Suprapubic skin (tissue), 4 donors: ENCODE results near the gene SIRPA. TPM values are rescaled to one million over a fixed set of nuclear protein-coding genes. Genes with fewer than 3 reads are reported as not detected.
A peak's percentile ranks its signal among the peaks of the same experiment; 100 is the strongest.

Experiments used
- DNase-seq, 2 donors: peaks; one replicate each; pipeline ENCODE4 v3.0.0-alpha.2; 2019; ENCODE audit warnings: low spot score in 2 of 2
- H3K27ac ChIP-seq: fragments of 200-600 bp; sonication (generic); one replicate; pipeline ENCODE4 v1.5.1; 2019
- H3K27me3 ChIP-seq: fragments of 200-600 bp; sonication (generic); one replicate; pipeline ENCODE4 v1.5.1; 2019
- H3K36me3 ChIP-seq: fragments of 200-600 bp; sonication (generic); one replicate; pipeline ENCODE4 v1.5.1; 2019
- H3K4me1 ChIP-seq: fragments of 200-600 bp; sonication (generic); one replicate; pipeline ENCODE4 v1.5.1; 2019
- H3K4me3 ChIP-seq: fragments of 200-600 bp; sonication (generic); one replicate; pipeline ENCODE4 v1.5.1; 2019; ENCODE audit warnings: mild to moderate bottlenecking
- H3K9me3 ChIP-seq: fragments of 200-600 bp; sonication (generic); one replicate; pipeline ENCODE4 v1.5.1; 2019
- EP300 ChIP-seq: sonication (generic); formaldehyde crosslinking; IDR thresholded peaks from one replicate; pipeline ENCODE4 v1.6.1; 2017; ENCODE audit warnings: antibody characterized with exemption
- POLR2A ChIP-seq, 2 donors: fragments of 450-650 bp; IDR thresholded peaks; one replicate each; pipeline ENCODE4 v1.6.1; 2017; ENCODE audit warnings: antibody characterized with exemption in 2 of 2, mild to moderate bottlenecking in 2 of 2, moderate library complexity in 2 of 2
- POLR2AphosphoS5 ChIP-seq, 3 donors: sonication (generic); formaldehyde crosslinking; IDR thresholded peaks; one replicate each; pipeline ENCODE4 v1.6.1; 2017; ENCODE audit warnings: antibody characterized with exemption in 3 of 3
- WGBS: methylation state at CpG from one replicate; pipeline ENCODE4 v1.1.5; 2018; 5-methylcytosine and 5-hydroxymethylcytosine counted together
- total RNA-seq, 4 donors: library from RNA; depleted of rRNA; stranded (reverse); fragments of >200 nt; gene quantifications; one replicate each; pipeline ENCODE4 v1.1.0, GENCODE V29; 2016
- TF ChIP-seq, protein P1 (sequence below), 2 donors: fragments of 200-600 bp in 1 of 2; fragments of 450-650 bp in 1 of 2; sonication (generic) in 1 of 2; IDR thresholded peaks; one replicate each; pipeline ENCODE4 v1.5.1; 2016 to 2019; ENCODE audit warnings: antibody characterized with exemption in 2 of 2, mild to moderate bottlenecking in 1 of 2, moderate library complexity in 1 of 2

The SIRPA gene
- total RNA-seq, 4 donors from 2014 or later = 30.3 to 53.3 (median 47.3) TPM

DNA sequence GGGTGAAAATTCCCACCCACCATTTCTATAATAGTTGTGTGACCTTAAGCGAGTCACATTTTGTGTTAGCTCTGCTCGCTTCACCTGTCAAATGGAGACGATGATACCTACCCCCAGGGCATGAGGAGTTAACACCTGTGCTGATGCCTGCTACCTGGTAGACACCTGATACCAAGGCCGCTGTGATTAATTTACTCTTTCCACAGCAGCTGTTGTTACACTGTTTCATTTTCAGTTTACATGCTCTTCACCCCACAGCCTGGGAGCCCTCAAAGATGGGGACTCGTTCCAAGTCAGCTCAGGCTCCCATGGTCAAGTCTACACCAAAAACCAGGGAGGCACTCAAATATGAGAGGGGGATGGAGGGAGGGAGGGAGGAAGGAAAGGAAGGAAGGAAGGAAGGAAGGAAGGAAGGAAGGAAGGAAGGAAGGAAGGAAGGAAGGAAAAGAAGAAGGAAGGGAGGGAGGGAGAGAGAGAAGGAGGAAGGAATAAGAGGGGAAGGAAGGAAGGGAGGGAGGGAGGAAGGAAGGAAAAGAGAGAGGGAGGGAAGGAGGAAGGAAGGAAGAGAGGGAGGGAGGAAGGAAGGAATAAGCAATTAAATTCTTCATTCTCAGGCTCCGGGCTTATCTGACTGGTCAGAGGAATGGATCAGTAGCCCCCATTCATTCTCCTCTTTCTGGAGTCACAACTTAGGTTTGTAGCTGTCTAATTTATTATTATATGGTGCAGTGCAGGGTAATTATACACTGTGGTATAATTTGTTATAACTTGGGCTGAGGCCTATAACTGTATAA, 57.7 kb downstream of the SIRPA start:
- Histone ChIP-seq H3K27me3 (no peaks in the 10 kb centered on the region), H3K36me3 (no peaks in the 10 kb centered on the region), H3K27ac (no peak overlapping the region), H3K4me1 (peaks cover 6% of the 10 kb centered on the region), H3K9me3 (no peaks in the 10 kb centered on the region), H3K4me3 (no peak overlapping the region)
- DNase-seq = no peak
- WGBS = 58% methylated on average over 6 of the region's 6 CpGs
- TF ChIP-seq, protein P1, sequence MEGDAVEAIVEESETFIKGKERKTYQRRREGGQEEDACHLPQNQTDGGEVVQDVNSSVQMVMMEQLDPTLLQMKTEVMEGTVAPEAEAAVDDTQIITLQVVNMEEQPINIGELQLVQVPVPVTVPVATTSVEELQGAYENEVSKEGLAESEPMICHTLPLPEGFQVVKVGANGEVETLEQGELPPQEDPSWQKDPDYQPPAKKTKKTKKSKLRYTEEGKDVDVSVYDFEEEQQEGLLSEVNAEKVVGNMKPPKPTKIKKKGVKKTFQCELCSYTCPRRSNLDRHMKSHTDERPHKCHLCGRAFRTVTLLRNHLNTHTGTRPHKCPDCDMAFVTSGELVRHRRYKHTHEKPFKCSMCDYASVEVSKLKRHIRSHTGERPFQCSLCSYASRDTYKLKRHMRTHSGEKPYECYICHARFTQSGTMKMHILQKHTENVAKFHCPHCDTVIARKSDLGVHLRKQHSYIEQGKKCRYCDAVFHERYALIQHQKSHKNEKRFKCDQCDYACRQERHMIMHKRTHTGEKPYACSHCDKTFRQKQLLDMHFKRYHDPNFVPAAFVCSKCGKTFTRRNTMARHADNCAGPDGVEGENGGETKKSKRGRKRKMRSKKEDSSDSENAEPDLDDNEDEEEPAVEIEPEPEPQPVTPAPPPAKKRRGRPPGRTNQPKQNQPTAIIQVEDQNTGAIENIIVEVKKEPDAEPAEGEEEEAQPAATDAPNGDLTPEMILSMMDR (IDR thresholded peaks at IDR 0.05) = no peak
- TF ChIP-seq POLR2A (IDR thresholded peaks at IDR 0.05) (no peak), EP300 (no peak), POLR2AphosphoS5 (IDR thresholded peaks at IDR 0.05) (no peak)

DNA sequence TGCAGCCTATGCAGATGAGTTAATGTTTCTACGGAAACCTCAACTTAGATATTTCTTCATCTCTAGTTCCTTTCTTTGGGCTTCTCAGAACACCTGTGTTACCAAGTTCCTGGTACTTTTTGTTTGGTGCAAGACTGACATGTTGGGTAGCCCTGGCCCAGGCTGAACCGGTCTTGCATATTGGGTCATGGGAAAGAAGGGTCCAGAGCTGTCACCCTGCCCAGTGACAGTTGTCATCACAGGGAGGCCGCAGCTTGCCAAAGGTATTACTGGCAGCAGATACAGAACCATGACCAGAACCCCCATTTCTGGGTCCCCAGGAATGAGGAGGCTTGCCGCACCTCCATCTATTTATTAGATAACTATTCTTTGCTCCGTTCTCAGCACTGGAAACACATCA, 58.4 kb downstream of the SIRPA start:
- Histone ChIP-seq H3K9me3 (no peaks in the 10 kb centered on the region), H3K4me3 (no peak overlapping the region), H3K36me3 (no peaks in the 10 kb centered on the region), H3K27me3 (no peaks in the 10 kb centered on the region), H3K27ac (no peak overlapping the region), H3K4me1 (peaks cover 6% of the 10 kb centered on the region)
- DNase-seq = peak in 1 of 2 donors; percentile 66
- WGBS = 94% methylated on average over 5 of the region's 5 CpGs
- TF ChIP-seq EP300 = no peak
- no peak for TF ChIP-seq POLR2AphosphoS5 (IDR thresholded peaks at IDR 0.05)
- TF ChIP-seq, protein P1 (IDR thresholded peaks at IDR 0.05) = no peak

DNA sequence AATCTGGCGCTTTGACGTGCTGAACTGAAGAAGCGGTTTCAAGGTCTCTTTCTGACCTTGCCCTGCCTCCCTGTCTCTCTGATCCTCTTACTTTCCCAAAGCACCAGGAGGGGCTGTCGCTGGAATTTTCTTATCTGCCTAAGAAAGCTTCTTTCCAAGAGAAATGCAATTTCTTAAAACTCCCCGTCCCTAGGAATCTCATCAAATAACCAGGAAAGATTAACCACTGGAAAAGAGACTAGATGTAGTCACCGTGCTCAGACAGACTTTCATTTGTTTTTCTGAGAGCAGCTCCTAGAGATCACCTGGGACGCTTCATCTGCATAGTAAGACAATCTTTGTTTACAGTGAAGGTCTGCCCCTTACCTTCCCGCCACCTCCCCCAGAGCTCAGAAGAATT, 60.0 kb downstream of the SIRPA start:
- 80% methylated on average over 8 of the region's 8 CpGs for WGBS
- Histone ChIP-seq H3K27ac (no peak overlapping the region), H3K27me3 (no peaks in the 10 kb centered on the region), H3K9me3 (no peaks in the 10 kb centered on the region), H3K36me3 (no peaks in the 10 kb centered on the region), H3K4me3 (no peak overlapping the region), H3K4me1 (no peaks in the 10 kb centered on the region)
- no peak for TF ChIP-seq POLR2AphosphoS5 (IDR thresholded peaks at IDR 0.05)
- TF ChIP-seq EP300 = no peak
- TF ChIP-seq, protein P1 (IDR thresholded peaks at IDR 0.05) = no peak
- no peak for TF ChIP-seq POLR2A (IDR thresholded peaks at IDR 0.05)
- peak in 1 of 2 donors; percentile 37 for DNase-seq

DNA sequence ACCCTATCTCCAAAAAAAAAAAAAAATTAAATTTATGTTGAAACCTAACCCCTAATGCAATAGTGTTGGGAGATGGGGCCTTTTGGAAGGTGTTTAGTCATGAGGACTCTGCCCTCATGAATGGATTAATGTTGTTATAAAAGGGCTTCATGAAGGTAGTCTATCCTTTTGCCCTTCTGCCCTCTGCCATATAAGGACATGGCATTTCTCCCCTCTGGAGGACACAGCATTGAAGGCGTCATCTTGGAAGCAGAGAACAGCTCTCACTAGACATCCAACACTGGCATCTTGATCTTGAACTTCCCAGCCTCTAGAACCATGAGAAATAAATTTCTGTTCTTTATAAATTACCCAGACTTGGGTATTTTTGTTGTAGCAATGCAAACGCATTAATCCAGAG, 63.2 kb downstream of the SIRPA start:
- no peak for DNase-seq
- Histone ChIP-seq H3K27me3 (no peaks in the 10 kb centered on the region), H3K36me3 (no peaks in the 10 kb centered on the region), H3K4me1 (no peaks in the 10 kb centered on the region), H3K9me3 (no peaks in the 10 kb centered on the region), H3K27ac (no peak overlapping the region), H3K4me3 (no peak overlapping the region)
- TF ChIP-seq EP300 (no peak), POLR2AphosphoS5 (IDR thresholded peaks at IDR 0.05) (no peak), POLR2A (IDR thresholded peaks at IDR 0.05) (no peak)
- TF ChIP-seq, protein P1 (IDR thresholded peaks at IDR 0.05) = no peak
- 90% methylated on average over 2 of the region's 2 CpGs for WGBS

DNA sequence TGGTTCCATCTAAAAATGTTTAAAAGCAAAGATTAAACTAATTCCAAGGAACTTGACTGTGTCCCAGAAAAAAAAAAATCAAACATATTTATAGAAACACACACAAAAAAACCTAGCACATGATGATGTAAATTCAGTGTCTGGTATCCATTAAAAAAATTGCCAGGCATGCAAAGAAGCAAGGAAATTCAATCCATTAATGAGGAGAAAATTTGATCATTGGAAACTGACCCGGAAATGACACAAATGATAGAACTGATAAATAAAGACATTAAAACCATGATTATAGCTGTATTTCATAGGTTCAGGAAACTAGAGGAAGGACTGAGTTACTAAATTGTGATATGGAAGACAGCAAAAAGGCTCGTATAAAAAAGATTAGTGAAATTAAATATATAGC, 63.9 kb downstream of the SIRPA start:
- Histone ChIP-seq H3K36me3 (no peaks in the 10 kb centered on the region), H3K4me3 (no peak overlapping the region), H3K9me3 (no peaks in the 10 kb centered on the region), H3K27me3 (no peaks in the 10 kb centered on the region), H3K27ac (no peak overlapping the region), H3K4me1 (no peaks in the 10 kb centered on the region)
- 63% methylated on average over 2 of the region's 2 CpGs for WGBS
- TF ChIP-seq, protein P1 (IDR thresholded peaks at IDR 0.05) = no peak
- no peak for TF ChIP-seq POLR2A (IDR thresholded peaks at IDR 0.05)
- TF ChIP-seq EP300 = no peak
- no peak for TF ChIP-seq POLR2AphosphoS5 (IDR thresholded peaks at IDR 0.05)
- DNase-seq = no peak
